Inflammatory macrophage treated with lipopolysaccharide for 4 hours (primary cell): ENCODE data around the gene GCK.
A peak's percentile ranks its signal among the peaks of the same experiment; 100 is the strongest.

Experiments
- DNase-seq: peaks from one replicate; pipeline ENCODE4 v3.0.0-alpha.2; 2020

The GCK gene

DNA sequence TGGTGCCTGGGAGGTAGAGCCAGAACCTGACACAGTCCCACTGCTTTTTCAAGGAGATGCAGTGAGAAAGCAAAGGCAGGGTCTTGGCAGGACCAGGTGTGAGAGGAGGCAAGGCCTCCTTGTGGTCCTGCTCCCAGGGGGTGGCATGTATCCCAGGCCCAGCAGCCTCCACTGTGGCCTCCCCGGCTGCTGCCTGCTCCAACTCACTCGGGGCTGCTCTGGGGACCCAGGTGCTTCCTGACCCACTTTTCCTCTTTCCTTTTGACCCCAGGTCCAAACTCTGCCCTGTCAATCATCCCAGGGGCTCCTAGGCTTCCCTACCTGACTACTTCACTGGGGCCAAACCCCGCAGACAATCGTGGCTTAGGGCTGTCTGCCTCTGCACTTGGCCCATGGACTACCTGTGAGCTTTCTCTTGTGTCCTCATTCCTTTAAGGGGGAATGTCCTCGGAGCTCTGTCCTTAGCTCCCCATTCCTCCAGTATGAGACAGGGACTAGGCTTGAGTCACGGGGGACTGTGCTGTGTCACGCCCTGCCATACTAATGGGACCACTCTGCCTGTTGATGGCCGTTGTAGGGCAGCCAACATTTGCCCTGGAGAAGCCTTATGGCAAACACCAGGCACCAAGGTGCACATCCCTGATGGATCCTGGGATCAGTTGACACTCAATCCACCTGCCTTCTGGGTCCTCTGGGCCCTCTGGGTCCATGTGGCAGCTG, 86.2 kb downstream of the GCK start:
- no peak for DNase-seq

DNA sequence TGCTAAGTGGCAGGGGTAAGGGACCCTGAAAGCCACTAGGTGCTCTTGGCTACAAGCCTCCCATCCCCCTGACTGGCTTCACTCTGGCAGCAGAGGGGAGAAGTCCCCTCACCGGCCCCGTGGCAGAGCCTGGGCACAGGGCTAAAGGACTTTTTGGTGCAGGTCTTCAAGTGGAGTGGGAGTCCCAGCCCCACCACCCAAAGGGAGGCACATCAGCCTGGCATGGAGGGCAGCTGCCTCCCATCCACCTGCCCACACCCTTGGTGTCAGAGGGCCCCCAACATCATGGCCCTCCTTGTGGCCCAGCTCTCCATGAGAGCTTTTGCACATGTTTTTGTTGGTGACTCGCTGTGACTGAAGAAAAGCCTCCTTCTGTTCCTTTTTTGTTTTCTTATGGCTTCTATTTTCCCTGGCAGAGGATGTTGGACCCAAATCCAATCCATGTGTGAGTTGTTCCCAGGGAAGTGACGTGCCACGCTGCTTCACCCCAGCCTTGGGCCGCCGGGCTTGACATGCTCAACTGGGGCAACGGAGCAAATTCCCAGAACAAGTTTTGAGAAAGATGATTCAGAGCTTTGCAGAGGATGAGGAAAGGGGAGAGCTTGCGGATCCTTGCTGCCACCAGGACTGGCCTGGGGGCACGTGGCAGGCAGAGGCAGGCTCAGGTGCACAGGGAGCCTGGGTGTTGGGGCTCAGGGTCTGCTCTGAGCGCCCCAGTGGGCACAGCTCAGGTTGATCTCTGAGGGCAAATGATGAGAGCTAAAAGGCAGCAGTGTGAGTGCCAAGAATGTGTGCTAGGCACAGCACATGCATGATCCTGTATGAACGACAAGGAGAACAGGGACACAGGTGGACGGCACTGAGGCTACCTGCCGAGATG, 87.0 kb downstream of the GCK start:
- no peak for DNase-seq

DNA sequence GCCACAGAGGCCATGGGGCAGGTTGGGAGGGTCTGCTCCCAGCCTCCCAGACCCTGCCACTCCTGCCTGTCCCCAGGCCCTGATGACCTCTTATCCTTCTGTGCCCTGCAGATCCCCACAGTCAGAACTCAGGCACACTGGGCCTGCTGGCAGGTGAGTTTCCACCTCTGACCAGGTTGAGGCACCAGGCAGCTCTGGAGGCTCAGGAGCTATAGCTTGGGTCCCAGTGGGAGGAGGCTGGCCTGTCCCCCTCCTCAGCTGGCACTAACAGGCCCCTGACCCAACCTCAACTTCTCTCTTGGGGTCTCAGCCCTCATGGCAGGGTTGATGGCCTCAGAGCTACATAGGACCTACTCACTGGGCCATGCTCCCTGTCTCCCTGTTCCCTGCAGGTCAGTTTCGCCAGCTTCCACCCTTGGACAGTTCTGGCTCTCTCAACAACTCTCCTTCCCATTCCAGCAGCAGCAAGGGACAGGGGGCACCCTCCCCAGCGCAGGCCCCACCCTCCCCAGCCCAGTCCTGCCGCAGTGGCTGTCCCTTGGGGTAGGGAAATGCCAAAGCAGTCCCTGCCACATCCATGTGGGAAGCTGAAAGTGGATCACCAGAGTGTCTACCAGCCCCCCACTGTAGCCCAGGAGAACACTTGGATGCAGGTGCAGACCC, 87.8 kb downstream of the GCK start:
- DNase-seq = no peak

DNA sequence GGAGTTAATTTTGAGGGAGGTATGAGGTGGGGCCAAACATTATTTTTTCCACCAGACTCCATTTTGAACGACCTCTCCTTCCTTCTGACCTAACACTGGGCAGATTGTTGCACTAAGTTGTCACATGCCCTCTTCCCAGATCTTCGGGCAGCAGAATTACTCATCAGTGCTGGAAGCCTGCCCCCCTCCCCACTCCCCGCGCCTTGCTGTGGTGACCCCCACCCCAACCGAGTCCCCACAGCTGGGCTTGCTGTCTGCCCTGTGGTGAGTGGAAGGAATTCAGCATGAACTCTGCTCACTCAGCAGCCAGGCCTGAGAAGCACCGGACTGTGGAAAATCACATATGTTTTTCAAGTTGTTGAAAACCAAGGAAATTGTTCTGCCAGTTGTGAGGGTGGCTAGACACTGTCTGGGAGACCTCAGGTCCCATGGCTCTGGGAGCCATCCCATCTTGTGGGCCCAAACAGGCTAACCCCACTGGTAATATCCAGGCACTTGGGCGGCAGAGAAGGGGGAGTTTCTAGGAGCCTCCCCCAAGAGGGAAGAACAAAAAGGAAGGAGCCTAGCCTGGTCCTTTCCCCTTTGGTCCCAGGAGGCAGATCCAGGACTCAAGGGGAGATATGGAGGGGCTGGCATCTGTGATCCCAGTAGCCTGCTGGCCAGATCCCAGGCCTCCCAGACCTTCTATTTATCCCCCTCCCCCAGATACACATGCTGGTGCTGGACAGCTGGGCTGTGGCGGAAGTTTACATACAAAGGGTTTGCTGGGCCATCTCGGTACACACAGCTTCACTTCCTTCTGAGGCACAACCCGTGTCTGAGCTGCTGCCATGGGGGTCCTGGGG, 88.6 kb downstream of the GCK start:
- DNase-seq = no peak

DNA sequence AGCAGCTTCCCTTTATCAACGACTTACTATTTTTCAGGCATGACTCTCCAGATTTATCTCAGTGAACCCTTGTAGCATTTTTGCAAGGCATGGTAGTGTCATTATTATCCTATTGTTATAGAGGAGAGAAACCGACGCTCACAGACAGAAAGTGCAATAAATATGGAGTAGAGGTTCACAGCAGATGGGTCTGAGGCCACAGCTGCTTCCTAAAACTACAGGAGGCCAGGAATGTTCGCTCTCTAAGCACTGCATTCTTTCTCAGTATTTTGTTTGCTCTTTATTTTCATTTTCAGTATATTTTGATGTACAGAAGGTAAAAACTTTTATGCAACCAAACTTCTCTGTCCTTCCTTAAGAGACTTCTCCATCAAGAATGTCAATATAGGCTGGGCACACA, 89.6 kb downstream of the GCK start:
- no peak for DNase-seq

DNA sequence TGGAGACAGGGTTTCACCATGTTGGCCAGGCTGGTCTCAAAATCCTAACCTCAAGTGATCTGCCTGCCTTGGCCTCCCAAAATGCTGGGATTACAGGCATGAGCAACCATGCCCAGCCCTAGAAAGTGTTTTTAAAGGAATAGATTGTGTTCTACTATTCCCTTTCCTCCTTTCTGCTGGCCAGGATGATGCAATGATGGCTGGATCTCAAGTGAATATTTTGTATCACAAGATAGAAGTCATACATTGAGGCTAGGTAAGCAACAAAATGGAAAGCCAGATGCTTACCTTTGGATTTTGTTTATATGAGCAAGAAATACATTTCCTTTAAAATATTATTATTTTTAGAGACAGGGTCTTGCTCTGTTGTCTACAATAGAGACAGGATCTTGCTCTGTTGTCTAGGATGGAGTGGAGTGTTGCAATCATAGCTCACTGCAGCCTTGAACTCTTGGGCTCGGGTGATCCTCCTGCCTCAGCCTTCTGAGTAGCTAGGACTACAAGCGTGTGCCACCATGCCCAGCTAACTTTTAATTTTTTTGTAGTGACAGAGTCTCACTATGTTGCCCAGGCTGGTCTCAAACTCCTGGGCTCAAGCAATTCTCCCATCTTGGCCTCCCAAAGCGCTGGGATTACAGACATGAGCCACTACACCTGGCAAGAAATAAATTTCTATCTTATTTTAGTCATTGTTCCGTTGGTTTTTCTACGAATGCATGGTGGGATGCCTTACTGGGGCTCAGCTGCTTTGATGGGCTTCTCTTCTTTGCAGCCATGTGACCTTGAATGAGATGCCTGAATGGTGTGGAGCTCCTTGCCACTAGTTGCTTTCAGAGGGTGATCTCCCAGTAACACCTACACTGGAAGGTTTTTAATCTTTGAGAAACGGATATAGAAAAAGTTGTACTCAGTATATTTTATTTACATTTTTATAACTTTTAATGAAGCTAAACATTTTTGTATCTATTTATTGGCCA, 90.9 kb downstream of the GCK start:
- DNase-seq = no peak

DNA sequence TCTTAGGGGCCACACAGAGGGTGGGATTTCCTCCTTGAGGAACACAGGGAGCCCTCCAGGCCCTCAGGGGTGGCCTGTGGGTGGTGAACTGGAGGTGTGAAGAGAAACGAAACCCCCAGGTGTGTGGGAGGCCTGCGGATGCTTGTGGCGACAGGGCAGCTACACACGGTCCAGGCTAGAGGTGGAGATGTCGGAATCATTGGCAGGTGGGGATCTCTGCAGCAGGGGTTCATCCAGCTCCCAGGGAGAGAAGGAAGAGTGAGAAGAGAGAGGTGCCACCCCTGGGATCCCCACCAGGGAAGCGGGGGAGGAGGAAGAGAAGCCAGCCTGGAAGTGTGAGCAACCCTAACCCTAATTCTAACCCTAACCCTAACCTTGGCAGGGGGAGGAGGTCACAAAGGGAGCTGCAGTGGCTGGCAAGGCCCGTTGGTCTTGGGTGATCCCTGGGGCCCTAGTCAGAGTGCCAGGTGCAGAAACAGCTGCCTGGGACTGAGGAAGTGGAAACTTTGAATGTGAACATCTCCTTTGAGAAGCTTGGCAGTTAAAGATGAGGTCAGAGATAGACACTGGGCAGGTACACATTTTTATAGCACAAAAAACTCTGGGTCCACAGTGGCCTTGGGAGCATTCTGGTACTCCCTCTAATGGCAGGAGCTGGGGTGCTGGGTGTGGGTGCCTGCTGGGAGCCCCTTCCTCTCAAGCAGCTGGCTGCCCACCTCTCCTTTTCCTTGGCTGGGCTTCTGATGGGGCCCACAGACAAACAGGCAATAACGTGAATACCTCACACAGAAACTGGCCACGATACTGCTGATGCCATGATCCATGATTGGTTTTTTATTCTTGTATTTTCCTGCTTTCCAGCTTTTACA, 91.9 kb downstream of the GCK start:
- DNase-seq = no peak

DNA sequence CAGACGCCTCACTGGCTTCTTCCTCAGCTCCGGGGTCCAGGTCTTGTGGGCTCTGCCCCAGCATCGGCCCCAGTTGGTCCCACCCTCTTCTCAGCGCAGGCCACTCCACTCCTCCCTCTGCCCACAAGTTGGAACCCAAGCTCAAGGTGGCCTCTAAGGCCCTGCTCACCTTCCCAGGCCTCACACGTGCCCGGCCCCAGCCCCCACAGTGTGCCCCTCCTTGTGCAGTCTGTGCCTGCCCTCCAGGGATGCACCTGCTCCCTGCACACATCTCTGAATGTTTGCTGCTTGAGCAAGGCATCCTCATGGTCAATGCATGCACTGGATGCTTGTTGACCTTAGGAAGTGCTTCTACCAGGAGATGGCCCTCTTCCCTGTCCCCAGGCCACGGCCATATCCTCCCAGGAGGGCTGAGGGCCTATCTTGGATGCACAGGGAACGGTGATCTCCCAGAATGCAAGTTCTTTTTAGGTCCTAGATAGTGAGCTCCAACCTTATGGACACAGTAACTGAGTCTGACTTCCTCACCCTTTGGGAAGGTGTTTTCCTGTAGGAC, 92.8 kb downstream of the GCK start:
- no peak for DNase-seq

DNA sequence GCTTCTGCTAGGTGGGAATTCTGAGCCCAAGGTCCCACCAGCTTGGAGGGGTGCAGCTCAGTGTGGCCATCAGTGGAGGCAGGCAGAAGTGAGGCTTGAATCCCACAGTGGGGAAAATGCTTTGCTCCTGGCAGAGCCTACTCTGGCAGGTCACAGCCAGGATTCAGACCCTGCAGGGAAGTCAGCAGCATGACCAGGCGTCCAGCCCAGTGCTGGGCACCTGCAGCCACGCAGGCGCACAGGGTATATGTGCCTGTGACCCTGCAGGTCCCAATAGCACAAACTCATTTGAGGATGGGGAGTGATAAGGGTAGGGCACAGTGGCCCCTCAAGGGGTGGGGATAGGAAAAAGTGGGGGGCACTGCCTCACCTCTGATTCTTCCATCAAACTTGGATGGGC, 93.5 kb downstream of the GCK start:
- DNase-seq = no peak

DNA sequence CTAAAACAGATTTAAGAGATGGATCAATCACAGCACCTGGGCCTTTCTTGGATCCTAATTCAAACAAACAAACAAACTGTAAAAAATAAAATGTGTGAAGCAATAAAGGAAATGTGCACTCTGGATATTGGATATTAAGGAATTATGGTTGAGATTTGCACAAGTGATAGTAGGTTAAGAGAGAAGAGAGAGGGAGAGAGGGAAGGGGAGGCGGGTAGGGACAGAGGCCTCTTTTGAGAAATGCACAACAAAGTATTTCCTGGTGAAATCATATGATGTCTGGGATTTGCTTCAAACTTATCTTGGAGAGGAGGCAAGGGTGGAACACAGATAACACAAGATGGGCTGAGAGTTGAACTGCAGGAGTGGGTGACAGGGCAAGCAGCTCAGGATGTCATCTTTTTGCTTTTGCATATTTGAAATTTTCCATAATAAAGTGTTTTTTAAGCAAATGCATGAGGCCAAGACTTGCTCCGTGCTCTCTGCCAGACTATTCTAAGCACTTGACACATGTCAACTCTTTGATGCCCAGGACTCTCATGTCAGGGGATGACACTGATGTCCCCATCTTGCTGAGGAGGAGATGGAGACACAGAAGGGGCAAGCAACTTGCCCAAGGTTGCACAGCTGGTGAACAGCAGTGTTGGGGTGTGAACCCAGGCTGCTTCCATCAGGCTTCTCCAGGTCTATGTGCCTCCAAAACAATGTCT, 94.2 kb downstream of the GCK start:
- DNase-seq = no peak

DNA sequence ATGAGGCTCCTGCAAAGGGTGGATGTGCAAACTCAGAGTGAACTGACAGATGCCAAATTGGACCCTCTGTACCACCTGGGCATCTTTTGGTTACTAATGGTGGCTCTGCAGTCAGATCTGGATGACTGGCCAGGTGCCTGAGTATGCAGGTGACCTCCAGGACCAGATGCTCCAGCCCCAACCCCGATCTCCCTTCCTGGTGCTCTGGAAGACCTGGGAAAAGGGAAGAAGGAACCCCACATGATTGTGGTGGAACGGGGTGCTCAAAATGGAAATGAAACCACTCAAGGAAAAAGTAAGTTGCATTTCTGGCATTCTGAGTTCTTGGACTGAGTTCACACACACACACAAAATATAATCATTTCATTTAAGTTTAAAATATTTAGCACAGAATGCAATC, 94.9 kb downstream of the GCK start:
- peak; percentile 15 for DNase-seq
